HCT116 (cell line): ENCODE data around the gene SDK1.

Experiments
- EZH2phosphoT487 ChIP-seq: fragments of 200-600 bp; IDR thresholded peaks from 2 replicates; pipeline ENCODE4 v1.6.1; 2018; ENCODE audit warnings: antibody characterized with exemption, borderline replicate concordance
- JUND ChIP-seq: IDR thresholded peaks from 2 replicates; pipeline ENCODE4 v1.6.1; 2012
- POLR2A ChIP-seq: IDR thresholded peaks from 2 replicates; pipeline ENCODE4 v1.7.0; 2011; ENCODE audit warnings: borderline replicate concordance; ENCODE audit not compliant: insufficient read depth, insufficient read length; ENCODE audit errors: extremely low read depth
- TF ChIP-seq, protein P1 (sequence below): IDR thresholded peaks from 2 replicates; pipeline ENCODE4 v1.6.1; 2012; ENCODE audit warnings: low read depth
- TF ChIP-seq, protein P2 (sequence below), 3 experiments: fragments of 200-600 bp in 1 of 3; sonication (generic) in 1 of 3; IDR thresholded peaks in 2 of 3; conservative IDR thresholded peaks in 1 of 3; 2 replicates each; pipeline ENCODE4 v1.5.1; 2012 to 2017; ENCODE audit warnings: low read depth in 2 of 3, low read length in 2 of 3, antibody characterized with exemption in 1 of 3, borderline replicate concordance in 1 of 3, control low read depth in 1 of 3, mild to moderate bottlenecking in 1 of 3, mixed read lengths in 1 of 3, mixed run types in 1 of 3, moderate library complexity in 1 of 3; ENCODE audit not compliant: insufficient read depth in 1 of 3

DNA sequence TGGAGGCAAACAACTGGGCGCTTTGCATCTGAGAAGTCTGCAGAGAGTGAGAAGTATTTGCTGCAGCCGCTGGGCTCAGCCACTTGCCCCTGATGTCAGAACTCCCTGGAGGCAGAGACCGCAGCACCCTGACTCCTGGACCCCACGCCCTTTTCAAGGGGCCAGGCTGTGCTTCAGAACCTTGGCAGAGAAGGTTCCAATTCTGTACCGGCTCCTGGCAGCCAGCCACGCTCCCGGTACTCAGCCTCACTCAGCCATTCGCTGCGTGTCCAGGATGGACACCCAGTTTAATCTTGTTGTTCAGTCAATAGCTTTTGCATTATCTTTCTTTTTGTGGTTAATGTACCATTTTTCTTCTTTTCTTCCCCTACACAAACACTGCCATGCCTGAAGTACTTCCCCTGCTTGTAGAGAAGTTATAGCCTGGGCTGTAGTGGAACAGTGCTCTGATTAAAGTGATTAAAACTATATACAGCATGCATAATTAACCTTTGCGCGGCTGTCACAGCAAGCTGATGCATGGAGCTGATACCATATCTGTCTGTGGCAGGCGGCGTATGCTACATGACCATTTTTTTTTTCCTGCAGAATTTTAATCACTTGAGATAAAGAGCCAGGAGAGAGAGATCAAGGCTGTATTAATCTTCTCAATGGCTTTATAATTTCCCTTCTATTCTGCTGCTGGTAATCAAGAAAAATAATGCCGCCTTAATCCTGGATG, 578.5 kb downstream of the SDK1 start:
- TF ChIP-seq POLR2A (no peak), JUND (no peak), EZH2phosphoT487 (no peak)
- TF ChIP-seq, protein P1, sequence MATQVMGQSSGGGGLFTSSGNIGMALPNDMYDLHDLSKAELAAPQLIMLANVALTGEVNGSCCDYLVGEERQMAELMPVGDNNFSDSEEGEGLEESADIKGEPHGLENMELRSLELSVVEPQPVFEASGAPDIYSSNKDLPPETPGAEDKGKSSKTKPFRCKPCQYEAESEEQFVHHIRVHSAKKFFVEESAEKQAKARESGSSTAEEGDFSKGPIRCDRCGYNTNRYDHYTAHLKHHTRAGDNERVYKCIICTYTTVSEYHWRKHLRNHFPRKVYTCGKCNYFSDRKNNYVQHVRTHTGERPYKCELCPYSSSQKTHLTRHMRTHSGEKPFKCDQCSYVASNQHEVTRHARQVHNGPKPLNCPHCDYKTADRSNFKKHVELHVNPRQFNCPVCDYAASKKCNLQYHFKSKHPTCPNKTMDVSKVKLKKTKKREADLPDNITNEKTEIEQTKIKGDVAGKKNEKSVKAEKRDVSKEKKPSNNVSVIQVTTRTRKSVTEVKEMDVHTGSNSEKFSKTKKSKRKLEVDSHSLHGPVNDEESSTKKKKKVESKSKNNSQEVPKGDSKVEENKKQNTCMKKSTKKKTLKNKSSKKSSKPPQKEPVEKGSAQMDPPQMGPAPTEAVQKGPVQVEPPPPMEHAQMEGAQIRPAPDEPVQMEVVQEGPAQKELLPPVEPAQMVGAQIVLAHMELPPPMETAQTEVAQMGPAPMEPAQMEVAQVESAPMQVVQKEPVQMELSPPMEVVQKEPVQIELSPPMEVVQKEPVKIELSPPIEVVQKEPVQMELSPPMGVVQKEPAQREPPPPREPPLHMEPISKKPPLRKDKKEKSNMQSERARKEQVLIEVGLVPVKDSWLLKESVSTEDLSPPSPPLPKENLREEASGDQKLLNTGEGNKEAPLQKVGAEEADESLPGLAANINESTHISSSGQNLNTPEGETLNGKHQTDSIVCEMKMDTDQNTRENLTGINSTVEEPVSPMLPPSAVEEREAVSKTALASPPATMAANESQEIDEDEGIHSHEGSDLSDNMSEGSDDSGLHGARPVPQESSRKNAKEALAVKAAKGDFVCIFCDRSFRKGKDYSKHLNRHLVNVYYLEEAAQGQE = no peak
- TF ChIP-seq, protein P2, sequence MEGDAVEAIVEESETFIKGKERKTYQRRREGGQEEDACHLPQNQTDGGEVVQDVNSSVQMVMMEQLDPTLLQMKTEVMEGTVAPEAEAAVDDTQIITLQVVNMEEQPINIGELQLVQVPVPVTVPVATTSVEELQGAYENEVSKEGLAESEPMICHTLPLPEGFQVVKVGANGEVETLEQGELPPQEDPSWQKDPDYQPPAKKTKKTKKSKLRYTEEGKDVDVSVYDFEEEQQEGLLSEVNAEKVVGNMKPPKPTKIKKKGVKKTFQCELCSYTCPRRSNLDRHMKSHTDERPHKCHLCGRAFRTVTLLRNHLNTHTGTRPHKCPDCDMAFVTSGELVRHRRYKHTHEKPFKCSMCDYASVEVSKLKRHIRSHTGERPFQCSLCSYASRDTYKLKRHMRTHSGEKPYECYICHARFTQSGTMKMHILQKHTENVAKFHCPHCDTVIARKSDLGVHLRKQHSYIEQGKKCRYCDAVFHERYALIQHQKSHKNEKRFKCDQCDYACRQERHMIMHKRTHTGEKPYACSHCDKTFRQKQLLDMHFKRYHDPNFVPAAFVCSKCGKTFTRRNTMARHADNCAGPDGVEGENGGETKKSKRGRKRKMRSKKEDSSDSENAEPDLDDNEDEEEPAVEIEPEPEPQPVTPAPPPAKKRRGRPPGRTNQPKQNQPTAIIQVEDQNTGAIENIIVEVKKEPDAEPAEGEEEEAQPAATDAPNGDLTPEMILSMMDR (IDR thresholded peaks at IDR 0.05 in 2 of 3, conservative IDR thresholded peaks at IDR 0.05 in 1 of 3; ENCODE audit: borderline replicate concordance in 1 of 3, insufficient read depth in 1 of 3, low read depth in 2 of 3, low read length in 2 of 3) = no peak
